HG03575 (cell line): Measurements from ENCODE around the gene RING1.

Experiments used
- ATAC-seq: cut with Tn5 transposase; IDR thresholded peaks from one replicate; pipeline ENCODE4 v1.9.1; 2021; ENCODE audit not compliant: unreplicated experiment, insufficient number of reproducible peaks, low FRiP score; ENCODE audit errors: extremely low read depth

RING1 gene

GRCh38 chr6:33171016-33171879 lies 37.1 kb upstream of the RING1 start:
- ATAC-seq, result no peak

DNA sequence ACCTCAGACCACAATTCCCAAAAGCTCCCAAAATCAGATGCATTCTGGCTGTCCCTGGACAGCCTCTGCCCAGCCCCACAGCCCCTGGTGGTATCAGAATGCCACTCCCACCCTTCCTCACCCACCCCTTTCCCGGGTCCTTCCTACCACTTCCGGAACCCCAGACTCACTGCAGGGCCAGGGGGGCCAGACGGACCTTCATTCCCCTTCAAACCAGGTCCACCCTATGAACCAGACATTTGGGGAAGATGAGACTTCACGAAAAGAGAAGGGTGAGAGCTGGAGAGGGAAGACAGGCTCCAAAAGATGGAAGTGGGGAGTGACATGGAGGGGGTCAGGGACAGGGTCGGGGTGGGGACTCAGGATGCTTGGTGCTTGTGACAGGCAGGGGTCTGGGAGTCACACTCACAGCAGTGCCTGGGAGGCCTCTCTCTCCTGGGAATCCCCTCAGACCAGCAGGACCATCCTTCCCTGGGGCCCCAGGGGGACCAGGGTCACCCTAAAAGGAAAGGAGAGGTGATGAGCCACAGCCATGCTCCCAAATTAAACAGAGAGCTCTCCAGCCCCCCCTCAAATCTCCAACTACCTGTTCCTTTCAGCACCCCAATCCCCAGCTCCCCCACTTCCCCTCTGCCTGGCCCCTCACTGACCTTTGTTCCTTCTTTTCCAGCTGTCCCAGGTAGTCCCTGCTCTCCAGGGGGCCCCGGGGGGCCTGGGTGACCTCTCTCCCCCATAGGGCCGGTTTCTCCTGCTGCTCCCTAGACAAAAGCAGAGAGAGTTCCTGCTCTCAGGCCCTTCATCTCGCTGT lies 36.2 kb upstream of the RING1 start:
- no peak for ATAC-seq

- ATAC-seq, result no peak
These were observed 35.4 kb upstream of the RING1 start for GRCh38 chr6:33172688-33173534.

GRCh38 chr6:33173535-33174180 lies 34.6 kb upstream of the RING1 start:
- ATAC-seq, result no peak

DNA sequence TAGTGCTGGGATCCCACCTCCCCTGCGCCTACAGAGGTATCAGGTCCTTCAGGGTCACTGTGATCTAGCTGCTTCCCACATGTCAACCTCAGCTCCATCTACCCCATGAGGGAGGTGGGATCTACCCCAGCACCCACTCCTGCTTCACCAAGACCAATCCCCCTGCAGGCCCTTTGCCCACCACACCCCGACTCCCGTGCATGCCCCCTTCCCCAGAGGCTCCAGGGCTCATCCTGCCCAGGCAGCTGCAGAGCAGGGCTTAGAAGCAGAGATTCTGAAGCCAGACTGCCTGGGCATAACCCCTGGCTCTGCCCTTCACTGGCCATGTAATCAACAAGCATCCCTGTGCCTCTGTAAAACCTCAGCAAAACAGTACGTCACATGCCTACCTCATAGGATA lies 33.5 kb upstream of the RING1 start:
- no peak for ATAC-seq

GRCh38 chr6:33175436-33176069 lies 32.7 kb upstream of the RING1 start:
- ATAC-seq, result no peak

DNA sequence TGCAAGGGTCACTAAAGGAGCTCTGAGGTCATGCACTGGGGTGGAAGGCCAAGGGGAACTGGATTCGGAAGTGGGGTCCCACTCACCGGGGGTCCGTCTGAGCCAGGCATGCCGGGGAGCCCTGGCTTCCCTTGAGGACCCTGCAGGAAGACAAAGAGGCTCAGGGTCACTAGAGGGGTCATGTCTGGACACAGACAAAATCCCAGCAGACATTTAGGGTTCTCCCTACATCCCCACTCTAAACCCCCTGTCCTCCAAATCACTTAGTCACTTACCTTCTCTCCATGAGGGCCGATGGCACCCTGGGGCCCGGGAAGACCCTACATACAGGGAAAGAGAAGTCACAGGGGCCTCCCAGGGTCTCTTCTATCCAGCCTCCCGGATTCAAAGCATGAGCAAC lies 31.4 kb upstream of the RING1 start:
- ATAC-seq, result no peak

DNA sequence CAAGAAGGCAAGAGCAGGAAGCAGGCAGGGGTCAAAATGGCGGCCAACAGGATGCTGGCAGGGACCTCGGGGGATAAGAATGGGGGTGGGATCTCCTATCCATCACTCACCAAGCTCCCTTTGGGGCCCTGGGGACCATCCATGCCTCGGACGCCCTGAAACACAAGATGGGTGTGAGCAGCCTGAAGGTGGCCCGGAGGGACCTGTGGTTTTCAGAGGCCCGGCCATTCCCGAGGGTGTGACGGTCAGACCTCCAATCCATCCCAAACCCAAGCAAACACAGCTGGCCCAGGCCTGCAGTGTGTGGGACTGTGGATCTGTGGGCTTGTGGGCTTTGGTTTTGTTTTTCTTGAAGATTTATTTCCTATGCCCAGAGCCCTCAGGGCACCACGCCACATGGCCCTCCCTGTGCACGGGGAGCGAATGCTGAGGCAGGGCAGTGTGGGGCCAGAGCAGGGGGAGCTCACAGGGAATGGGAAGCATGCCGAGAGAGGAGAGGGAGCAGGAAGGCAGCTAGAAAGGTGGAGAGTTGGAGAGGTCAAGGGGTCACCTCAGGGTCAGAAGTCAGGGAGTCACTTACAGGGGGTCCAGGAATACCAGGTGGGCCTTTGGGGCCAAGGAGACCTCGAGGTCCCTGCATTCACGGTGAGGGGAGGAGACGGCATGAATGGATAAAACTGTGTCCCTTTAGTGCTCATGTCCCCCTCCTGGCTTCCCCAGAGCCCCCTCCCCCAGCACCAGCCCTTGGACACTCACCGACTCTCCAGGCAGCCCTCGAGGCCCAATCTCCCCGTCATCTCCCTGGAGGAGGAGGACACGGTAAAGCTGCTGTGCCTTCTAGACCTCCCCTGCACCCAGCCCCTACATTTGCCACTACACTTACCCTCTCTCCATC lies 30.5 kb upstream of the RING1 start:
- no peak for ATAC-seq

DNA sequence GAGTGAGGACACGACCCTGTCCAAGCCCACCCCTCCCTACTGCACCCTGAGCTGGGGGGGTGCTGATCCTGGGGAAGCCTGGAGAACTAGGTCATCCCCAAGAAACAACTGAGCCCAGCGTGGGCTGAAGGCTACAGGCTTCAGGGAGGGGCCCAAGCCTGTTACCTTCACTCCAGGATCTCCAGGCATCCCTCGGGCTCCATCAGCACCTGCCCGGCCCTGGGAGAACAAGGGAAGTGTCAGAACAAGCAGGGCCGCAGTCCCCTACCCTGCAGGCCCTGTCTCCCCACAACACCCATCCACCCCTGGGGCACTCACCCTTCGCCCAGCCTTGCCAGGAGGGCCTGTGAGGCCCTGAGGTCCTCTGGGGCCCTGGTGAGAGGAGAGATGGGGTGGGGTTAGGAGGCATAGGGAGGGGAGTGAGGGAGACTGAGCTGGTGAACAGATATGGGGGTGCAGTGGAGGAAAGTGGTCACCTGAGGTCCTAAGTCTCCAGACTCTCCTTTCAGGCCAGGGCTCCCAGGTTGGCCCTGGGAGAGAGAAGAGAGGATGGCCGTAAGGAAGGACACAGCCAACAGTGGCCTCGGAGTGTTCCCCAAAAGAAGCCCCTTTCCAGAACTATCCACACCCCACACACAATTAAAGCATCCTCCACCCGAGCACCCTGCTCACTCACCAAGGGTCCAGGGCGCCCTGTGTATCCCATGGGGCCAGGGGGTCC lies 29.4 kb upstream of the RING1 start:
- ATAC-seq, result no peak

DNA sequence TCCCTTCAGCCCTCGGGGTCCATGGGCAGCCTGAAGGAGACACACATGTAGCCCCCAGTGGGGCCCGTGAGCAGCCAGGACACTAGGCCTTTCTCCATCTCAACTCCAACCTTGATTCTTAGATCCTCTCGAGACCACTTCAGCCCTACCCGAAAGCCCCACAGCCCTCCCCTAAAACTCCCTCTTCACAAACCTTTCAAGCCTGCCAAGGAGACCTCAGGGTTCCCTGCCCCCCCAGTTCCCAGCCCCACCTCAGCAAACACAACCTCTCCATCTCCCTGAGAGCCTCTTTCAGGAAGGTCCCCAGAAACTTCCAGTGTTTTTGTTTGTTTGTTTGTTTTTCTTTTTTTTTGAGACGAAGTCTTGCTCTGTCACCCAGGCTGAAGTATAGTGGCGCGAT lies 27.2 kb upstream of the RING1 start:
- ATAC-seq, result no peak

GRCh38 chr6:33183071-33183683 lies 25.1 kb upstream of the RING1 start:
- no peak for ATAC-seq

DNA sequence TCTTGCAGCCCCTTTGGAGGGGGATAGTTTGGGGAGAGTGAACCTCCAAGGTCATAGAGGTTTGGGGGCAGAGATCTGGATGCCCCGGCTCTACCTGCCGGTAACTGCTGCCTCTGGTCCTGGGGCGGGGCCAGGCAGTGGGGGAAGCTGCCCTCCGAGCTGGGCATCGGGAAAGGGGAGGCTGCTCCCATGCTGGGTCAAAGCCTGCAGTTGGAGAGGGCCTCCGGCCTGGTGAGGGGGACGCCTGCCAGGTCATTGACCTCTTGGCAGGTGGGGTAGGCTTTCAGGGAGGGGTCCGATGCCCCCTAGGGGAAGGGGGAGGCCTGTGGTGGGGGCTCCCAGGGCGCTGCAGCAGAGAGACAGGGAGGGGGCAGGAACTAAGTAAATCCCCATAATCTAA lies 23.1 kb upstream of the RING1 start:
- no peak for ATAC-seq

DNA sequence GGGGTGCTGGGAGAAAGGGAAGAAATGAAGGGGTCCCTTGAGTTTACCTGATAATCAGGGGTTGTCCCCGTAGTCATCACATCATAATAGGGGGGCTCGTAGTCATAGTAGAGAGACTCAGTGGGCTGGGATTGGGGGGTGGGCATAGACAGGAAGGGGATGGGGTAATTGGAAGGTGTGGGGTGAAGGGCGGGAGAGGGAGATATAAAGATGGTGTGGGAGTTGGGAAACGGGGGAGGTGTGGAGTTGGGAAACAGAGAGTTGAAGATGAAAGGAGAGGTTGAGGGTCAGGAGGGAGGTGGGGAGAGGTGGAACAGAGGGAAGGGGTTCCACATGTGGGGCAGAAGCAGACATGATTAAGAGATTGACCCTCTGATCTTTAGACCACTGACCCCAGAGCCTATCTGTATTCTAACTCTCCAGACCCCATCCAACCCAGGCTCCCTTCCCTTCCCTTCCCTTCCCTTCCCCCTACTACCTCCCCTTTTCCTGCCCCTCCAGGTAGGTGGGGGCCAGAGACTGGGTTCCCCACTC lies 22.6 kb upstream of the RING1 start:
- no peak for ATAC-seq

GRCh38 chr6:33187809-33188208 lies 20.5 kb upstream of the RING1 start:
- ATAC-seq, result no peak

DNA sequence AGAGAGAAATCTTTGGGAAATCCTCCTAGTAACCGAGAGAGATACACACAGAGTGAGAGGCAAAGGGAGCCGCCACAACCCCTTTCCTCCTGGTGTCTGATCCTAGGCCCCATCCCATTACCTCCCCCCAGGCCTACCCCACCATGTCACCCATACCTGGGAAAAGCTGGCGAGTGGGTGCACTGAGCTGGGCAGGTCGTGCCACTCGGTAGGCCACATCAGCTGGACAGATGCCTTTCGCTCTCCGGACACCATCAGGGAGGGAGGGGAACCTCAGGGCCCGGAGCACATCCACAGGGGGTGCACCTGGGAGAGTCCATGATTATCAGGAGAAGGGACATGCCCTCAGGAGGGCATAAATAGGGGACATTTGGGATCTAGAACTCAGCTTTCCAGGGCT lies 19.1 kb upstream of the RING1 start:
- ATAC-seq, result no peak

GRCh38 chr6:33189625-33190448 lies 18.5 kb upstream of the RING1 start:
- ATAC-seq, result no peak
